Skeletal muscle cell (primary cell): ENCODE data around the gene MOB1A.
"Not testable (repeated sequence)": the region's sequence is repeated elsewhere in the genome, so short reads cannot be mapped to it uniquely, and the experiment has no call there.

ENCODE experiments used
- DNase-seq: peaks from one replicate; pipeline ENCODE4 v3.0.0-alpha.2; 2010; ENCODE audit warnings: low read depth
- H3K4me3 ChIP-seq: 2 replicates; pipeline ENCODE4 v1.5.1; 2011; ENCODE audit warnings: low read depth, mild to moderate bottlenecking, control low read depth, low read length, moderate library complexity

MOB1A gene

GRCh38 chr2:74199871-74200305 lies 21.2 kb upstream of the MOB1A start:
- H3K4me3 ChIP-seq: peak overlapping the region; percentile 89
- DNase-seq: no peak

- no peak for DNase-seq
- peak overlapping the region; percentile 89 for H3K4me3 ChIP-seq
These were observed 20.6 kb upstream of the MOB1A start for GRCh38 chr2:74199275-74199701.

- peak within 1 kb of the TSS; percentile 89 for H3K4me3 ChIP-seq
- DNase-seq: peak; percentile 94
These were observed 20.0 kb upstream of the MOB1A start, which contains the start of gene MTHFD2 for GRCh38 chr2:74198461-74199274. Gene MTHFD2, plus strand, starts transcription at chr2:74198615. Its CDS starts 27 bp downstream, at chr2:74198642.

GRCh38 chr2:74198023-74198460 lies 19.4 kb upstream of the MOB1A start:
- H3K4me3 ChIP-seq: peak overlapping the region; percentile 89
- DNase-seq: no peak

GRCh38 chr2:74197049-74197448 lies 18.4 kb upstream of the MOB1A start:
- no peak overlapping the region for H3K4me3 ChIP-seq
- no peak for DNase-seq

GRCh38 chr2:74194799-74195198 lies 16.1 kb upstream of the MOB1A start:
- DNase-seq: no peak
- no peak overlapping the region for H3K4me3 ChIP-seq

GRCh38 chr2:74191596-74192380 lies 13.1 kb upstream of the MOB1A start:
- DNase-seq: no peak
- no peak overlapping the region for H3K4me3 ChIP-seq

GRCh38 chr2:74188696-74189095 lies 10.0 kb upstream of the MOB1A start:
- DNase-seq: no peak
- no peak overlapping the region for H3K4me3 ChIP-seq

- DNase-seq: no peak
- no peak overlapping the region for H3K4me3 ChIP-seq
These were observed 9.4 kb upstream of the MOB1A start for GRCh38 chr2:74188018-74188601.

GRCh38 chr2:74186706-74187105 lies 8.0 kb upstream of the MOB1A start:
- not testable (repeated sequence) for DNase-seq, H3K4me3 ChIP-seq

- H3K4me3 ChIP-seq: no peak overlapping the region
These were observed 7.4 kb upstream of the MOB1A start for GRCh38 chr2:74186038-74186437.

GRCh38 chr2:74183878-74184277 lies 5.2 kb upstream of the MOB1A start:
- H3K4me3 ChIP-seq: no peak overlapping the region
- DNase-seq: no peak

More at GRCh38 chr2:74186038-74186437, 7.4 kb upstream of the MOB1A start:
- DNase-seq: no peak

- DNase-seq: no peak
- H3K4me3 ChIP-seq: no peak overlapping the region
These were observed 3.1 kb upstream of the MOB1A start for GRCh38 chr2:74181739-74182138.

GRCh38 chr2:74179063-74179865 lies 585 bp upstream of the MOB1A start:
- DNase-seq: no peak
- H3K4me3 ChIP-seq: peak overlapping the region; percentile 95

- H3K4me3 ChIP-seq: peak overlapping the region; percentile 95
- no peak for DNase-seq
These were observed 983 bp downstream of the MOB1A start for GRCh38 chr2:74177696-74178095.

- DNase-seq: no peak
- no peak overlapping the region for H3K4me3 ChIP-seq
These were observed 3.8 kb downstream of the MOB1A start for GRCh38 chr2:74174909-74175308.

GRCh38 chr2:74168739-74169138 lies 9.9 kb downstream of the MOB1A start:
- no peak for DNase-seq
- no peak overlapping the region for H3K4me3 ChIP-seq

GRCh38 chr2:74164761-74165160 lies 13.9 kb downstream of the MOB1A start:
- no peak for DNase-seq
- H3K4me3 ChIP-seq: no peak overlapping the region

- no peak overlapping the region for H3K4me3 ChIP-seq
- DNase-seq: no peak
These were observed 15.7 kb downstream of the MOB1A start for GRCh38 chr2:74162951-74163350.
